Esophagus squamous epithelium (tissue), 4 donors: Measurements from ENCODE around the gene HSPA4.

Experiments
- CTCF ChIP-seq, 6 experiments: fragments of 450-650 bp in 4 of 6; fragments of 200-600 bp in 2 of 6; sonication (generic) in 2 of 6; IDR thresholded peaks; one replicate each; pipeline ENCODE4 v1.5.1; 2016 to 2019; ENCODE audit warnings: antibody characterized with exemption in 6 of 6, mild to moderate bottlenecking in 4 of 6, moderate library complexity in 4 of 6
- POLR2A ChIP-seq, 4 donors: fragments of 450-650 bp; IDR thresholded peaks; one replicate each; pipeline ENCODE4 v1.6.1; 2017; ENCODE audit warnings: antibody characterized with exemption in 4 of 4, mild to moderate bottlenecking in 4 of 4, moderate library complexity in 3 of 4

- no peak for TF ChIP-seq CTCF (IDR thresholded peaks at IDR 0.05)
- no peak for TF ChIP-seq POLR2A (IDR thresholded peaks at IDR 0.05)
These were observed 33.8 kb upstream of the HSPA4 start for GRCh38 chr5:133017964-133018363.
